Endometrial microvascular endothelial cells (primary cell): Measurements from ENCODE around the gene REXO1. TPM values are rescaled to one million over a fixed set of nuclear protein-coding genes. Genes with fewer than 3 reads are reported as not detected.
"Not testable (repeated sequence)": the region's sequence is repeated elsewhere in the genome, so short reads cannot be mapped to it uniquely, and the experiment has no call there.

Experiments
- in situ Hi-C: cut with HindIII; loops from 2 replicates; pipeline ENCODE4 v1.10.0; 2017; ENCODE audit warnings: low sequenced_read_pairs, low pct_unique_long_range_greater_than_20kb; ENCODE audit errors: inconsistent ontology term
- total RNA-seq: library from RNA; depleted of rRNA; stranded (reverse); fragments of >200 nt; gene quantifications from one replicate; pipeline ENCODE4 v1.2.3, GENCODE V29; 2015; ENCODE audit errors: inconsistent ontology term

Gene REXO1
- 15.7 TPM for total RNA-seq

GRCh38 chr19:1848399-1849131 lies at the start of gene REXO1:
REXO1 (minus strand) TSS chr19:1848483; CDS start chr19:1848358, 125 bp downstream.
- in situ Hi-C loops, result no loop called here

- in situ Hi-C loops, result no loop called here
Measured at GRCh38 chr19:1896508-1896907, 48.2 kb upstream of the REXO1 start.

- in situ Hi-C loops, result no loop called here
Measured at GRCh38 chr19:1893791-1894190, 45.5 kb upstream of the REXO1 start.

GRCh38 chr19:1889907-1890306 lies 41.6 kb upstream of the REXO1 start:
- in situ Hi-C loops, result no loop called here

GRCh38 chr19:1888385-1888784 lies 40.1 kb upstream of the REXO1 start:
- in situ Hi-C loops, result no loop called here

GRCh38 chr19:1886360-1886759 lies 38.1 kb upstream of the REXO1 start:
- in situ Hi-C loops, result not testable (repeated sequence)

GRCh38 chr19:1885398-1886119 lies 37.3 kb upstream of the REXO1 start, which contains the start of gene ABHD17A:
ABHD17A (minus strand) TSS chr19:1885496; CDS start chr19:1881566, 3,930 bp downstream.
- in situ Hi-C loops, result not testable (repeated sequence)

- in situ Hi-C loops, result no loop called here
Measured at GRCh38 chr19:1884719-1885334, 36.5 kb upstream of the REXO1 start.

- in situ Hi-C loops, result no loop called here
Measured at GRCh38 chr19:1884291-1884718, 36.0 kb upstream of the REXO1 start.

GRCh38 chr19:1883784-1884183 lies 35.5 kb upstream of the REXO1 start:
- in situ Hi-C loops, result no loop called here

GRCh38 chr19:1882786-1883692 lies 34.8 kb upstream of the REXO1 start:
- in situ Hi-C loops, result no loop called here

GRCh38 chr19:1882089-1882785 lies 34.0 kb upstream of the REXO1 start:
- in situ Hi-C loops, result no loop called here

GRCh38 chr19:1881393-1882088 lies 33.3 kb upstream of the REXO1 start:
- in situ Hi-C loops, result not testable (repeated sequence)

GRCh38 chr19:1880611-1881392 lies 32.5 kb upstream of the REXO1 start:
- in situ Hi-C loops, result no loop called here

GRCh38 chr19:1879982-1880381 lies 31.7 kb upstream of the REXO1 start:
- in situ Hi-C loops, result not testable (repeated sequence)

- in situ Hi-C loops, result not testable (repeated sequence)
Measured at GRCh38 chr19:1878583-1878982, 30.3 kb upstream of the REXO1 start.

GRCh38 chr19:1877280-1877660 lies 29.0 kb upstream of the REXO1 start:
- in situ Hi-C loops, result not testable (repeated sequence)
